Right kidney (tissue), 9 donors: ENCODE data around the gene CENPC.

Experiments used
- DNase-seq: peaks from one replicate; pipeline ENCODE4 v3.0.0-alpha.2; 2016
- long read RNA-seq, 8 donors: transcript quantifications; one replicate each; lab custom pipeline, GENCODE V29; 2026

Gene CENPC, protein sequence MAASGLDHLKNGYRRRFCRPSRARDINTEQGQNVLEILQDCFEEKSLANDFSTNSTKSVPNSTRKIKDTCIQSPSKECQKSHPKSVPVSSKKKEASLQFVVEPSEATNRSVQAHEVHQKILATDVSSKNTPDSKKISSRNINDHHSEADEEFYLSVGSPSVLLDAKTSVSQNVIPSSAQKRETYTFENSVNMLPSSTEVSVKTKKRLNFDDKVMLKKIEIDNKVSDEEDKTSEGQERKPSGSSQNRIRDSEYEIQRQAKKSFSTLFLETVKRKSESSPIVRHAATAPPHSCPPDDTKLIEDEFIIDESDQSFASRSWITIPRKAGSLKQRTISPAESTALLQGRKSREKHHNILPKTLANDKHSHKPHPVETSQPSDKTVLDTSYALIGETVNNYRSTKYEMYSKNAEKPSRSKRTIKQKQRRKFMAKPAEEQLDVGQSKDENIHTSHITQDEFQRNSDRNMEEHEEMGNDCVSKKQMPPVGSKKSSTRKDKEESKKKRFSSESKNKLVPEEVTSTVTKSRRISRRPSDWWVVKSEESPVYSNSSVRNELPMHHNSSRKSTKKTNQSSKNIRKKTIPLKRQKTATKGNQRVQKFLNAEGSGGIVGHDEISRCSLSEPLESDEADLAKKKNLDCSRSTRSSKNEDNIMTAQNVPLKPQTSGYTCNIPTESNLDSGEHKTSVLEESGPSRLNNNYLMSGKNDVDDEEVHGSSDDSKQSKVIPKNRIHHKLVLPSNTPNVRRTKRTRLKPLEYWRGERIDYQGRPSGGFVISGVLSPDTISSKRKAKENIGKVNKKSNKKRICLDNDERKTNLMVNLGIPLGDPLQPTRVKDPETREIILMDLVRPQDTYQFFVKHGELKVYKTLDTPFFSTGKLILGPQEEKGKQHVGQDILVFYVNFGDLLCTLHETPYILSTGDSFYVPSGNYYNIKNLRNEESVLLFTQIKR
- long read RNA-seq, donor 1, result 0 reads
- long read RNA-seq, donor 2, full-length matches to known transcripts, result 1 of 1 reads
- long read RNA-seq, donor 2, partial matches to known transcripts, result 0 of 1 reads
- long read RNA-seq, donor 2, other reads (novel, unspliced or antisense), result 0 of 1 reads
- long read RNA-seq, donor 3, result 0 reads
- long read RNA-seq, donor 4, result 0 reads
- long read RNA-seq, donor 5, full-length matches to known transcripts, result 2 of 2 reads
- long read RNA-seq, donor 5, partial matches to known transcripts, result 0 of 2 reads
- long read RNA-seq, donor 5, other reads (novel, unspliced or antisense), result 0 of 2 reads
- long read RNA-seq, donor 6, partial matches to known transcripts, result 0 of 1 reads
- long read RNA-seq, donor 6, other reads (novel, unspliced or antisense), result 0 of 1 reads
- long read RNA-seq, donor 7, full-length matches to known transcripts, result 2 of 2 reads
- long read RNA-seq, donor 7, partial matches to known transcripts, result 0 of 2 reads
- long read RNA-seq, donor 7, other reads (novel, unspliced or antisense), result 0 of 2 reads
- long read RNA-seq, donor 8, full-length matches to known transcripts, result 3 of 3 reads
- long read RNA-seq, donor 8, partial matches to known transcripts, result 0 of 3 reads
- long read RNA-seq, donor 8, other reads (novel, unspliced or antisense), result 0 of 3 reads

DNA sequence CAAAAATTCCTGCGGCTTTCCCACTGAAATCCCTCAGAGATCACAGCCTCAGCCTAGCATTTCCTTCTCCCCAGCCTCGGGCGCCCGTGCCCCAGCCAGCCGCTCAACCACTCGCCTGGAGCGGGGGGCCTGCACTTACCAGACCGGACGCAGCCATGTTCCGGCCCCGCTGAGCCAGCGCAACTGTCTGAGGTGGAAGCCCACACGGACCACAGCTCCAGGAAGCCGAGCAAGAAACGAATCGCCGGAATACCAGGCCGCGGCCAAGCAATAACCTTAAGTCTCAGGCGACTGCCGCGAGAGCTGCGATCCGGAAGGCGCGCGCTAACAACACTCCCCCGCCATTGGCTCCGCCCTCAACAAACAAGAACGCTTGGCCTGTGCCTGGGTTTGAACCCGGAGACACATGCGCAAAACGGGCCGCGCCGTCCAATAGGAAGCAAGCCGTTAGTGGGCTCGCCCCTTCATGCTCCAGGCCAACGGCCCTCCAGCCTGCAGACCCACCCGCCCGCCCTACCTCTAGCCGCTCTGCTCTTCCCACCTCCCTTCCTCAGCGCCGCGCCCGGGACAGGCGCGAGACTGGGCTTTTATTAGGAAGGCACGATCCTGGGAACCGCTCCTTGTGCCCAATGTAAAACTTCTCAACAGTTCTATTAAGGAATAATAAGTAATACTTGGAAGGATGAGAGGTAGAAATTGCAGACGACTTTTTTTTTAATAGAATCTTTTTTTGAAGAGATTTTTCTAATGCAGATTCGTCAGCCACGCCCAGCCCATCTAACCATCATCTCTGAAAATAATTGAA, at the start of gene CENPC:
CENPC (minus strand) TSS at position 305 of the 805 bp plus-strand sequence; CDS start at position 157, 148 bp downstream.
- DNase-seq, result peak; percentile 90

DNA sequence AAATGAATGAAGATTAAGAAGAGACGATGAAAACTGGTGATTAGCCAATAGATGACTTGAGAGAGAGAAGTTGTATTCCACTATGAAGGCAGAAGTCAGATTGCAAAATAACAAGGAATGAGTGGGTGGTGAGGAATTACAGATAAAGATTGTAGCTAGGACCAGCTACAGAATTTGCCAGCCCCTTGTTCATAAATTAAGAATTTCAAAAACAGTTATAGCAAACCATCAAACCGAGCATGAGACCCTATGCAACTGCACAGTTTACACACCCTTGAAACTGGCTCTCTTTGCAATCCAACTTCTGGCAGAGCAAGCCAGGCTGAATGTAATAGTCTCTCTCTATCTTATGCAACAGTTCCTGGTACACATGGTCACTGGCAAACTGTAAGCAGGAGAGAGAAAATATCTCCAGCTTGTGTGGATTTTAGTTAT, 48.5 kb upstream of the CENPC start:
- DNase-seq, result no peak

GRCh38 chr4:67587156-67587555, 41.9 kb upstream of the CENPC start:
- no peak for DNase-seq

DNA sequence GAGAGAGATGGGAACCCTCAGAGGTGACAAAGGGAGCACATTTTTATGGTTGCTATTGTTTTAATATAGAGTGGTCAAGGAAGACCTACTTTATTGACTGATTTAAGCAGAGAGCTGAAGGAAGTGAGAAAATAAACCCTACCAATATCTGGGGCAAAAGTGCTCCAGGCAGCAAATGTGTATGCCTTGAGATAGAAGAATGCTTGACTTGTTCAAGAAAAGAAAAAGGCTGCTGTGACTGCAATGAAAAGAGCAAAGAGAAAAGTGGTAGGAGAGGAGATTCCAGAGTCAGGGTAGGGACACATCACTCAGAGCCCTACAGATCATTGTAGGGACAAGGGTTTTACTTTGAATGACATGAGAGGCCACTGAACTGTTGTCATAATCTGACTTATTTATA, 39.2 kb upstream of the CENPC start:
- no peak for DNase-seq

- DNase-seq, result no peak
Observed at GRCh38 chr4:67581913-67582312, 36.6 kb upstream of the CENPC start.

- no peak for DNase-seq
Observed at GRCh38 chr4:67581208-67581857, 36.0 kb upstream of the CENPC start.

DNA sequence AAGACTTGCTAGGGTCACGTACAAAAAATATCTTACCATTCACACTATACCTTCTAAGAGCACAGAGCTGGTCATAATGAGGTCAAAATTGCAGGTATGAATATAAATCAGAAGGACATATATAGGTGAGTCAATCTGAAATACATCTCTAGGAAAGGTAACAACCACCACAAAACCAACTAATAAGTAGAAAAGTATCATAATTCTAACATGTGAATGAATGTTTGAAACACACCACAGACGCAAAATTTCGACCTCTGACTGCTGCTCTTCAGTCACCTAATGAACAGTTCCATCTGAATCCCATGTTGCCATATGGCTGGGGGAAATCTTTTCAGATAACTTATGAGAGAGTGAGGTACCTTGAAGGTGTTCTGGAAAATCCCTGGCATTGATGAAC, 35.3 kb upstream of the CENPC start:
- no peak for DNase-seq

GRCh38 chr4:67576538-67576937, 31.2 kb upstream of the CENPC start:
- DNase-seq, result no peak

GRCh38 chr4:67576059-67576466, 30.8 kb upstream of the CENPC start:
- no peak for DNase-seq

DNA sequence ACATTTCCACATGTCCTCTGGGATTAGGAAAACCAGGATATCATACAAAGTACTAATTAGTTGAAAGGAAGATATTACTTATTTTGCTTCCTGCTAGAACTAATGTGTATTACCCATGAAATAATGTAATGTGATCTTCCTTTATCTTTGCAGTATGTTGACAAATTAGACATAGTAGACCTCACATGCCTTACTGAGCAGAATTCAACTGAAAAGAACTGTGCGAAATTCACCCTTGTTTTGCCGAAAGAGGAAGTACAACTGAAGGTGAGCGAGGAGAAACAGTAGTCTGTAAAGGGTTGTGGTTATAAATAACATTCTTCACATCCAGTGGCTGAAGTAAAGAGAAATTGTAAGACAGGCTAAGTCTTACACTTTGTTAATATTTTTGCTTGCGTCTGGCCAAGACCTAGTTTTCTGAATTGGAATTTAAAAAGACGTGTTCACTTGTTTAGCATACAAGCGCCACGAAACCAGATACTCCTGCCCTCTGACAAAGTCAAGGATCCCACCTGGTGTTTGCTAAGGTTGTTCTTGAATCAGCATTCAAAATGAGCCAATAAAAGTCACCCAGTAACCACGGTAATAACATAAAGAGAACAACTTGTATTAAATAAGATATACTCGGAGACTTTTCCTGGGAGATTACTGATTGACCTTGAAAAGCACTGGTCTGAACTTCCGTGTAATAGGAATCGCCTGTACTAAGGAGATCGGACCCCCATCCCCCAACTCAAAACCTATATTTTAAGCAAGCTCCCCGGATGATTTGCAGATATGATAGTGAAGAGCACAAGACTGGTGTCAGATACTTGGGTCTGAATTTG, 30.1 kb upstream of the CENPC start:
- peak; percentile 19 for DNase-seq

DNA sequence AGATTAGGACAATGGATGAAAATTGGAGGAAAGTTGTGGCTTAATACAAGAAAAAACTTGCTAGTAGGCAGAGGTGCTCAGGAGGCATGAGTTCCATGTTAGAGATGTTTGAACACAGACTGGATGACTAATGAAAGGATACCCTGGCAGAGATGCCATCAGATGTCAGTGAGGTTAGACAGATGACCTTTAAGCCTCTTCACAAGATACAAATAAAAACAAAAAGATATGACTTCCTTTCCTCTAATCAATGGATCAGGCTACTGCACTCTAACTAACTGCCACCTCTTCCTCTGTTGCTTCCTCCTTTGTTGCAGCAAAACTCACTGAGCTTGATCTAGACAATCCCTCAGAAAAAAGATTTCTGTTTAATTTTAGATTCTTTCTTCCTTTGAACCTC, 27.9 kb upstream of the CENPC start:
- no peak for DNase-seq

GRCh38 chr4:67571975-67572374, 26.7 kb upstream of the CENPC start:
- no peak for DNase-seq

GRCh38 chr4:67570537-67570936, 25.2 kb upstream of the CENPC start:
- DNase-seq, result no peak

DNA sequence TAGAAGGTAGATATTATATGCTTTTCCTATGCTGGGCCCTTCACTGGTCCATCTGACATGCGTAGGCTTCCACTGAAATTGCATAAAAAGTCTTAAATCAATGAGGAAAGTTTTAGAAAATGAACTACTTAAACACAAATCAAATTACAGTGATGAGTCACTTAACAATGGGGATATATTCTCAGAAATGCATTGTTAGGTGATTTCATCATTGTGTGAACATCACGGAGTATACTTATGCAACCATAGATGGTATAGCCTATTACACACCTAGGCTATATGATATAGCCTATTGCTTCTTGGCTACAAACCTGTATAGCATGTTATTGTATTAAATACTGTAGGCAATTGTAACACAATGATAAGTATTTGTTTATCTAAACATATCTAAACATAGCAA, 23.5 kb upstream of the CENPC start:
- no peak for DNase-seq

GRCh38 chr4:67566335-67566734, 21.0 kb upstream of the CENPC start:
- DNase-seq, result no peak

DNA sequence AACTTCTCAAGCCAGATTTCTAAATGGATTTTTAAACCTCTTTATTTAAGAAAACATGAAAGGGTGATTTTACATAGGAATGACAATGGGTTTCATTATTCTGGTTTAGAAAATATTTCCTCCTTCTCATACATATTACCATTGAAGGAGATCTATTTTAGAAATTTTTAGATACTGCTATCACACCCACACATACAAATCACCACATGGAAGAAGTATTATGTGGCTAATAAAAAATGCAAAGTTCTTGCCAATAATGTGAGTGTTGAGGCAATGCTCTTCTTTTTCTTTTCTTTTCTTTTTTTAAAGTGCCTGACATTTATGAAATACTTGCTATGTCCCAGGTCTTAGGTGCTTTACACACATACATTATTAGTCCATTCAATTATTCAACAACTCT, 20.0 kb upstream of the CENPC start:
- DNase-seq, result no peak

GRCh38 chr4:67558493-67558892, 13.2 kb upstream of the CENPC start, which contains the start of gene STAP1:
TSS of gene STAP1 (plus strand) at chr4:67558727. CDS start at chr4:67558810, 83 bp downstream.
- no peak for DNase-seq

DNA sequence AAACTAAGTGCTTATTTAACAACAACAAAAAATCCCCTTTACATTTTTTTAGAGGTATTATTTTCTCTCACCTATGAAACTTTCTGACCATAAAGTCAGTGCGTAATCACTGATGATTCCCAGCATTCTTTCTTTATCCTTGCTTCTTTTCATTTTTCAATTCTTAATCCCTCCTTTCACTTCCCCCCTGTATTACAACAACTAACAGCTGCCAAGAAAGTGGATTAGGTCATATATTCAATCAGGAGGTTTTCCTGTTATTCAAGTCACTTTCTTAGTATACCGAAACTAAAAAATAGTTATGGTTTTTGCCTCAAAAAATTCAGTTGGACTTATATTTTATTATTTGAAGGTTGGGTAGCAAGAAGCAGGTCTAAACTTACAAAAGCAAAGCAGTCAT, 11.1 kb upstream of the CENPC start:
- no peak for DNase-seq

- DNase-seq, result no peak
Observed at GRCh38 chr4:67555447-67555846, 10.1 kb upstream of the CENPC start.
